LoVo (cell line): ENCODE results near the gene GRB7.
"Not testable (repeated sequence)": the region's sequence is repeated elsewhere in the genome, so short reads cannot be mapped to it uniquely, and the experiment has no call there.

Experiments used
- DNase-seq: peaks from one replicate; pipeline ENCODE4 v3.0.0-alpha.2; 2016; ENCODE audit warnings: low spot score

The GRB7 gene

DNA sequence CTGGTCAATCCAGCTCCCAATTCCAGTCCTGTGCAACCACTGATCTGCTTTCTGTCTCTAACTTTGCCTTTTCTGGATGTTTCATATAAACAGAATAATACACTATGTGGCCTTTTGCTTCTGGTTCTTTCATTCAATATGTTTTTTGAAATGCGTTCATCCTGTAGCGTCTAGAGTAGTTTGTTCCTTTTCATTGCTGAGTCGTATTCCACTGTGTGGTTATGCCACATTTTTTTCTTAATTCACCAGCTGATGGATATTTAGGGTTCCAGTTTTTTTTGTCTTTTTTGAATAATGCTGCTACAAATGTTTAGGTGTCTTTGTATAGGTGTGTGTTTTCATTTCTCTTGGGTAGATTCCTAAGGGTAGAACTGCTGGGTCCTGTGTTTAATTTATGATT lies 5.2 kb upstream of the GRB7 start:
- DNase-seq, result no peak

- DNase-seq, result no peak
Observed at GRCh38 chr17:39735882-39736281, 1.9 kb upstream of the GRB7 start.

GRCh38 chr17:39736319-39737165 lies 1.2 kb upstream of the GRB7 start:
- peak; percentile 46 for DNase-seq

GRCh38 chr17:39737206-39737759 lies 455 bp upstream of the GRB7 start:
- no peak for DNase-seq

DNA sequence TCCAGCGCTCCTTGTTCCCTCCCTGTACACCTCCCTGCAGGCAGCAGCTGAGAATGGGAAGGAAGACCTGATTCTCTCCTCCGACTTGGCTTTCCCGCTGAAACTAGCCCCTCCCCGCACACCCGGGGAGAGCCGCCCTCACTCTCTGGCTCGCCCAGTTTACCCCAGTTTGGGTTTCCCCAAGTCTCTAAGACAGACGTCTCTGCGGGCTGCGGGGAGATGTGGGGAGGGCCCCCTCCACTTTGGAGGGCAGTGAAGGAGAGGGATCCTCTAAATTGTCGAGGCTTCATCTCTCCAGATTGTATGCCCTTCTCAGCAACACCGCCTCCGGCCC lies 797 bp downstream of the GRB7 start:
- DNase-seq, result no peak

DNA sequence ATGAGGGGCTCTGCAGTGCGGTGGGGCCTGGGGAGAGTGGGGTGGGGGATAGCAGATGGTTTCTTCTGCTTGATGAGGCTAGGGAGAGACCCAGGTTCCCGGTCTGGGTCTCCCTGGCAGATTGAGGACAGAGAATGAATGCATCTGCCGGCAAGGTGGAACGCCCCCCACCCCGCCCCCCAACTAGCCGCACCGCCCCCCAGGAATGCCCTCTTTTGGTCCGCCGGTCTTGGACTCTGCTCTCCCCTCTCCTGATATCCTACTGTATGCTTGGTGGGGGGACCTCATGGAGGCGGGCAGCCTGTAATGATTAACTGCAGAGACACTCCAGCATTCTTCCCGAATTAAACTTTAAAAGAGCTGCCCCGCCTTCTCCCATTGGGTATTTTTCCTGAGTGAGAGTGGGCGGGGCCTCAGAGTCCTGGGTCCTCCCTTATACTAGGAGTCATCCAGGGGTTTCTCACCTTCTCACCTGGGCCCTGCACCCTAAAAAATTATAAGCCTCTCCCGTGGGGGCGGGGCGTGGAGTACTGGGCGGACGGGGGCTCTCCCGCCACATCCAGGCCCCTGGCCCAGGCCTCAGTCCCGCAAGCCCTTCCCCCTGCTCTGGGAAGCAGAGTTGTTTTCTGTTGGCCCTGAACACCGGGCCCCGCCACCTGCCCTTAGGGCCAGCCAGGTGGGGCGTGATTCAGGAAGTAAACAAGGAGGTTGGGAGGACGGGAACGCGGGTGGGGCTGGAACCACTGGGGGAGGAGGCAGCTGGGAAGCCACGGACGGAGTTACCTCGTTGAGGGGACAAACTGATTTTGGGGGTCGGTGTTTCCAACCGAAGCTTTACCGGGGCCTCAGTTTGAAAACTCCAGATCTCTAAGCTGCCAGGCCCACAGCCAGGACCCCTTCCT lies 1.5 kb downstream of the GRB7 start:
- peak; percentile 93 for DNase-seq

GRCh38 chr17:39739885-39740356 lies 2.2 kb downstream of the GRB7 start:
- peak; percentile 36 for DNase-seq

- DNase-seq, result peak; percentile 68
Observed at GRCh38 chr17:39740357-39741111, 2.8 kb downstream of the GRB7 start.

- DNase-seq, result no peak
Observed at GRCh38 chr17:39742126-39742855, 4.6 kb downstream of the GRB7 start.

DNA sequence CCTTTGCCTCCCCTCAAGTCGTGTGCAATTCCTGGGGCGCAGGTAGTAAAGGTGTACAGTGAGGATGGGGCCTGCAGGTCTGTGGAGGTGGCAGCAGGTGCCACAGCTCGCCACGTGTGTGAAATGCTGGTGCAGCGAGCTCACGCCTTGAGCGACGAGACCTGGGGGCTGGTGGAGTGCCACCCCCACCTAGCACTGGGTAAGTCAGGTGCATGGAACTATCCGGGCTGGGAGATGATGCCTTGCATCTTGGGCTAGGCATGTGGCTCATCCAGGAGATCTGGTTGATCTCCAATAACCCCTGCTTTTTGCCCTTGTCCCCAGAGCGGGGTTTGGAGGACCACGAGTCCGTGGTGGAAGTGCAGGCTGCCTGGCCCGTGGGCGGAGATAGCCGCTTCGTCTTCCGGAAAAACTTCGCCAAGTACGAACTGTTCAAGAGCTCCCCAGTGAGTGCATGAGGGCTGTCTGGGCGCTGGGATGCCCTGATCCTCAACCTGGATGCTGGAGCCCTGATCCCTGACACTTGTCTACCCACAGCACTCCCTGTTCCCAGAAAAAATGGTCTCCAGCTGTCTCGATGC lies 5.2 kb downstream of the GRB7 start:
- DNase-seq, result no peak

- no peak for DNase-seq
Observed at GRCh38 chr17:39744075-39744835, 6.5 kb downstream of the GRB7 start.

GRCh38 chr17:39744836-39745215 lies 7.1 kb downstream of the GRB7 start:
- DNase-seq, result no peak

GRCh38 chr17:39745335-39746144 lies 7.8 kb downstream of the GRB7 start:
- DNase-seq, result no peak

GRCh38 chr17:39746145-39746461 lies 8.4 kb downstream of the GRB7 start:
- no peak for DNase-seq

GRCh38 chr17:39747745-39748144 lies 10.0 kb downstream of the GRB7 start:
- DNase-seq, result no peak

GRCh38 chr17:39748444-39749034 lies 10.8 kb downstream of the GRB7 start:
- not testable (repeated sequence) for DNase-seq

- DNase-seq, result peak; percentile 89
Observed at GRCh38 chr17:39750131-39751015, 12.6 kb downstream of the GRB7 start.

- no peak for DNase-seq
Observed at GRCh38 chr17:39751016-39751543, 13.3 kb downstream of the GRB7 start.
